Hepatic stellate cell (primary cell): ENCODE measurements around the gene TMEM63A.
"Not testable (repeated sequence)": the region's sequence is repeated elsewhere in the genome, so short reads cannot be mapped to it uniquely, and the experiment has no call there.

Experiments used
- DNase-seq: peaks from one replicate; pipeline ENCODE4 v3.0.0; 2011; ENCODE audit warnings: low spot score

The TMEM63A gene

GRCh38 chr1:225908773-225909172 lies 26.6 kb upstream of the TMEM63A start:
- DNase-seq, result no peak

- no peak for DNase-seq
These were observed 25.9 kb upstream of the TMEM63A start for GRCh38 chr1:225908013-225908640.

DNA sequence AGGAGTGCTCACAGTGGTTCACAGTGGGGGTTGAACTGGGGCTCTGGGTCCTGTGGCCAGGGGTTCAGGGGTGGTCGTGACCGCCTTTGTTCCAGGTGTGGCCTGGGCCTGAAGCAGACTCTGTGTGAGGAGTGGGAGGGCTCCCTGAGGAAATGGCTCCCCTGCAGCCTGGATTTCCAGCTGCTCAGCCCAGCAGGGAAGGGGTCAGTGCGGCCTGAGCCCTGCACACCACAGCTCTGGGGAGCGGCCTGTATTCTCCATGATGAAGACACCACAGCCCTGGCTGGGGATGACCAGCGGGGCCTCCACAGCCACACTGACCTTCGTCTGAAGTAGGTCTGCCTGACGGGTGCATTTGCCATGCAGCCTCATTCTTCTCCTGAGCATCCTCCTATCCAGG lies 25.2 kb upstream of the TMEM63A start:
- DNase-seq, result no peak

DNA sequence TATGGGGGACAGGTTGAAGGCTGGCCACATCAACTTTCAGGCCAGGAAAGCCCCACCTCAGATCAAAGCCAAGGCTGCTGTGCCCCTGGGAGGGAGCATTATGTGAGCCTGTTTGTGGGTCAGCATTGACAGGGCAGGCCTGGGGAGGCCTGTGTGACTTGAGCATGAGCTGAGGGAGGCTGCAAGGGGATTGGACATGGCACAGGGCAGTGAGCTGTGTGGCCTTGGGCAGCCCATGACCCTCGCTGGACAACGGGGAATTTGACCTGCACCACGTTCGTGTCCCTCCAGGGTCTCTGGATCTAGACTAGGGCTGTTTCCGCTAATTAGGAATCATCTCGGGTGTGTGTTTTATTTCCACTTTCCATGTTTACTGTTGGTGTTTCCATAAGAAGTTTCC lies 24.3 kb upstream of the TMEM63A start:
- no peak for DNase-seq

DNA sequence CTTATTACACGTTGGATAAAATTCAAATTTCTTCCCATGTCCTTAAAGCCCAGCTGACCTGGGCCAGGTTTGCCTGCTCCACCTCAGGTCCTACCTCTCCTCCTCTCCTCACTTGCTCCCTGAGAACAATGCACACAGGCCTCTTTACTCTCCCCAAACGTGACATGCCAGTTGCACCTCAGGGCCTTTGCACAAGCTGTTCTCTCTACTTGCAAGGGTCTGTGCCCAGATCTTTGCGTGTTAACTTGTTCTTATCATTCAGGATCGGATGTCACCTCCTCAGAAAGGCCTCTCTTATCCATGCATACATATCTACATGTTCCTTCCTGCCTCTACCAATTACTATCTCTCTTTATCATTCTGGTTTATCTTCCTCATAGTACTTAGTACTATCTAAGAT lies 21.4 kb upstream of the TMEM63A start:
- no peak for DNase-seq

- no peak for DNase-seq
These were observed 17.1 kb upstream of the TMEM63A start for GRCh38 chr1:225899044-225899925.

DNA sequence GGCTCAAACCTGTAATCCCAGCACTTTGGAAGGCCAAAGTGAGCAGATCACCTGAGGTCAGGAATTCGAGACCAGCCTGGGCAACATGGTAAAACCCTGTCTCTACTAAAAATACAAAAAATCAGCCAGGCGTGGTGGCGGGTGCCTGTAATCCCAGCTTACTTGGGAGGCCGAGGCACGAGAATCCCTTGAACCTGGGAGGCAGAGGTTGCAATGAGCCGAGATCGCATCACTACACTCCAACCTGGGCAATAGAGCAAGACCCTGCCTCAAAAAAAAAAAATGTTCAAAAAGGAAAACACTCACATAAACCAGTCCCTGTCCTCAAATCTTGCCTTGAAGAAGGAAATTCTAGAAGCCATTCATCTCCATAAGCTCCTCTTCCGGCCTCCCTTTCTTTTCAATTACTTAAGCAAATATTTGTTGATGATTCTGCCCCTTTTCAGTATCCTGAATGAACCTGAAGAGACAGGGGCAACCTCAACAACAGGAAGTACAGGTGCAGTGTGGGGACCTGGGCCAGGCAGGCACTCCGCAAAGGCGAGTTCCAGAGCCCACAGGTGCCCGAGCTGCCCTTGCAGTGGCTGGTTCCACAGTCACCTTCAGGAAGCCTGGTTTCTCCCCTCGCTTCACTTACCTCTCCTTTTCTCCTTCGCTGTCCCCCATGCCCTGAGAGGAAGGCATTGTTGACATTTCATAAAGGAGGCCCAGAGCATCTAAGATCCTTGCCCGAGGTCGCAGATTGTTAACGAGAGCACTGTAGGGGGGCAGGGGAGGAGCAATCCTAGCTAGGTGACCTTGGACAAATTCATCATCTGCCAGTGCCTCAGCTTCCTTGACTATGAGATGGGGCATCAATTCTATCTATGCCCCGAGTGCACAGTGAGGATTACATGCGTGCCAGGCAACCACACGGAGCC lies 15.7 kb upstream of the TMEM63A start:
- DNase-seq, result no peak

GRCh38 chr1:225896937-225897549 lies 14.9 kb upstream of the TMEM63A start:
- DNase-seq, result no peak

DNA sequence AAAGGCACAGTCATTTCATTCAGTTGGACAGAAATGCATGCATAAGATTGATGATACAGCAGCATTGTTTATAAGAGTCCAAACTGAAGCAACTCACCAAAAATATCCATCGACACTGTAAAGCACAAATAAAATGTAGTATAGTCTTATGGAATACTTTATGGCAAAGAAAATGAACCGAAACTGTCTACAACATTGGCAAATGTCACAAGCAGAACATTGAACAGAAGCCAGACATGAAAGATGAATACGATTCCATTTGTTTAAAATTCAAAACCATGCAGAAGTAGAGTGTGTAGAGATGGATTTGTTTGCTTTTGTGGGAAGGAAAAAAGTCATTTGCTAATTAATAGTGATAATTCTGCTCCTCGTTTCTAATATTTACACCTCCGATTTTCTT lies 14.3 kb upstream of the TMEM63A start:
- no peak for DNase-seq

GRCh38 chr1:225892307-225892706 lies 10.1 kb upstream of the TMEM63A start:
- DNase-seq, result no peak

GRCh38 chr1:225891229-225891972 lies 9.2 kb upstream of the TMEM63A start:
- no peak for DNase-seq

DNA sequence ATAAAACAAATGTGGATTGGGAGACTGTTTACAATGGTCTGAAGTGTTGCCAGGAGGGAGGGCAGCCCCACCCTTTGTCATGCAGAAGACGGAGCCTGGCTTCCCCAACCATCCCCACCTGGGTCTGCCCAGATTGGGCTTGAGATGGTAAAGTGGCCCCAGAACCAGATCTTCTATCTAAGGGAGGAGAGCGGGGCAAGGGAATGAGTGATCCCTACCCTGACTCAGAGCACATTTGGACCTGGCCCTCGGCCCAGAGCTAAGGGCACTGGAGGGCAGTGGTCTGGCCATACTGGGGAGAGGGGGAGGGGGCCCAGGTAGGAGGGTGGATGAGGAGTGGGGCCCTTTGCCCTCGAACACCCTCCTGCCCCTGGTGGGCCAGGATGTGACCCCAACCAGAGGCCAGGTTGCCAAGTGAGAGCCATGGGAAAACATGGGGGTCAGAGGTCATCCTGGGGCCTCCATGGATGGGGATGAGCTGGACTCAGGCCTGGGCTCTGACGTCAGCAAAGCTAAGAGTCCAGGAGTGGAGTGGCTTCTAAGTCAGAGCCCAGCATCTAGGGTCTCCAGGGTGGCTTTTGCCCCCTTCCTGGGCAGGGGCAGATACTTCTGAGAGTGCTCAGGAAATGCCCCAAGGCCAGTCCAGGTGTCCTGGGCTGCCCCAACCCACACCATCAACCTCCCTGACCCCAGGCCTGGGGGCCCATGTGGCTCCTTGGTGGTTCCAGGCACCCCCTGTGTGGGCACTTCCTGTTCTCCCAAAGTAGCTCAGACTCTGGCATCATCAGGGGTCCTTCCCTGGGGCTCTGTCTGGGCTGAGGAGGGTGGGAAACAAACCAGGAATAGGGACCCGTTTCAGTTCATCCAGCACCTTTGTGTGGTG lies 8.4 kb upstream of the TMEM63A start:
- no peak for DNase-seq

GRCh38 chr1:225889743-225890142 lies 7.6 kb upstream of the TMEM63A start:
- DNase-seq, result no peak

GRCh38 chr1:225888898-225889601 lies 6.9 kb upstream of the TMEM63A start, which contains the start of gene LEFTY1:
Gene LEFTY1 (minus strand): TSS chr1:225889146. CDS start chr1:225889066, 80 bp downstream.
- no peak for DNase-seq

GRCh38 chr1:225888289-225888897 lies 6.2 kb upstream of the TMEM63A start:
- DNase-seq, result no peak

DNA sequence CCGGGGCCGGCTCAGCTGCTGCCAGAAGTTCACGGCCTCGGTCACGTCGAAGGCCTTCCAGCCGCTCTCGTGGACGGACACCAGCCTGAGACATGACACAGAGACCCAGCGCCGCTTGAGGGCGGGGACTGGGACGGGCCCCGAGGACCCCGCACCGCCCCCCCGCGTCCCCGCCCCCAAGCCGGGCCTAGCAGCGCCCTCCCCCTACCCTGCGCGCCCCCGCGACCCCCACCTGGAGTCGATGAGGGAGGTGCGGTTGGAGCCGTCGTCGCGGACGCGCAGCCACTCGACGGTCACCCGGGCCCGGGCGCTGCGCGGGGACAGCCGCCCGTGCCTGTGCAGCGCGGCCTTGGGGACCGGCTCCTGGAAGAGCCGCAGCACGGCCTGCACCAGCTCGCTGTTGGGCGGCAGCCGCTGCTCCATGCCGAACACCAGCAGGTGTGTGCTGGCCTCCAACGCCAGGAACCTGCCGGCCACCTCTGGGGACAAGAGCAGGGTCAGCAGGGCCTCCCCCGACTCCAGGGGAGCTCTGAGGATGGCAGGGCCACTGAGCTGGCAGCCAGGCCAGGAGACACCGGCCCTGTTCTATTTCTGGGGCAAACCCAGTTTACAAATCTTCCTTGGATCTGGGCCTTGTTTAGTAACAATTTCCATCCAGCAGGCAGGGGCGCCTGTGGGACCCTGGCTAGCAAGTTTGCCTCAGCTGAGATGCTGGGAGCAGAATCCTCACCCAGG lies 5.5 kb upstream of the TMEM63A start:
- DNase-seq, result not testable (repeated sequence)

DNA sequence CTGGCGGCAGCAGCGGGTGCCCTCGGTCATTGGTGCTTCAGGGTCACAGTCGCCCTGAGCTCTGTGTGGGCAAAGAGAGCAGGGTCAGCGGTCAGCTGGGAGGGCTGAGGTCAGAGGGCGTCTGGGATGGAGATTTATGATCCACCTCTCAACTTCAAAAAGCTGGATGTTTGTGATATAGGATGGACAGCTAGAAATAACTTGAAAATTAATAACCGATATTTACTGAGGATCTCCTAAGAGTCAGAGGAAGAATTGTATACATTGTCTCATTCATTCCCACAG lies 4.8 kb upstream of the TMEM63A start:
- no peak for DNase-seq

GRCh38 chr1:225886159-225887029 lies 4.2 kb upstream of the TMEM63A start:
- no peak for DNase-seq
